ENCODE data around the gene CADPS. TPM values are rescaled to one million over a fixed set of nuclear protein-coding genes. Genes with fewer than 3 reads are reported as not detected.

The CADPS gene
- polyA plus RNA-seq, 2 of the 4 experiments (the other 2 are of a cell fraction) = not detected

GRCh38 chr3:62378921-62379320 lies 496.3 kb downstream of the CADPS start (continued):
- TF ChIP-seq MAZ (IDR thresholded peaks at IDR 0.05; ENCODE audit: borderline replicate concordance, low read depth, low read length) (no peak), EP300 (IDR thresholded peaks at IDR 0.05) (no peak), MAFK (IDR thresholded peaks at IDR 0.05; ENCODE audit: partially characterized antibody) (no peak), CTCF (IDR thresholded peaks at IDR 0.05) (no peak)

GRCh38 chr3:62378311-62378789 lies 496.9 kb downstream of the CADPS start:
- DNase-seq (ENCODE audit: low read depth in 1 of 2, low spot score in 1 of 2) = no peak
- H3K27ac ChIP-seq = no peak overlapping the region
- ATAC-seq = no peak
- H3K4me2 ChIP-seq = no peak overlapping the region
- no peaks in the 10 kb centered on the region for H3K4me1 ChIP-seq
- H3K9me3 ChIP-seq = no peaks in the 10 kb centered on the region
- CTCF ChIA-PET = no interaction called here
- TF ChIP-seq HMGXB4 (CRISPR knock-in tag; IDR thresholded peaks at IDR 0.05; ENCODE audit: borderline replicate concordance) (no peak), NFE2L2 (conservative IDR thresholded peaks at IDR 0.05; ENCODE audit: low read length) (no peak), RAD21 (conservative IDR thresholded peaks at IDR 0.05 in 1 of 2, IDR thresholded peaks at IDR 0.05 in 1 of 2) (no peak), TFCP2L1 (CRISPR knock-in tag; IDR thresholded peaks at IDR 0.05) (no peak), RCOR1 (IDR thresholded peaks at IDR 0.05; ENCODE audit: low read depth, low read length) (no peak), CBX2 (IDR thresholded peaks at IDR 0.05; ENCODE audit: borderline replicate concordance, low read depth) (no peak), HOXA7 (CRISPR knock-in tag; IDR thresholded peaks at IDR 0.05) (no peak), RARB (CRISPR knock-in tag; IDR thresholded peaks at IDR 0.05) (no peak), ZFP36 (IDR thresholded peaks at IDR 0.05; ENCODE audit: borderline replicate concordance, partially characterized antibody) (no peak), MYC (IDR thresholded peaks at IDR 0.05; ENCODE audit: borderline replicate concordance, low read length) (no peak), MAZ (IDR thresholded peaks at IDR 0.05; ENCODE audit: borderline replicate concordance, low read depth, low read length) (no peak), USF2 (IDR thresholded peaks at IDR 0.05) (no peak), POLR2AphosphoS2 (conservative IDR thresholded peaks at IDR 0.05; ENCODE audit: low read length) (no peak)
- no peak overlapping the region for H3K4me3 ChIP-seq
- POLR2A ChIA-PET = no interaction called here
- FAIRE-seq = no peak
- whole genome bisulfite sequencing (ENCODE audit: missing lambda C conversion rate) = 57% methylated on average over 12 of the region's 29 CpGs

- DNase-seq (ENCODE audit: low read depth in 1 of 2, low spot score in 1 of 2) = no peak
- no peaks in the 10 kb centered on the region for H3K9me3 ChIP-seq
- FAIRE-seq = no peak
- no peak overlapping the region for H3K4me2 ChIP-seq
- ChIA-PET CTCF (no interaction called here), POLR2A (no interaction called here)
- H3K4me3 ChIP-seq = no peak overlapping the region
- no peak for TF ChIP-seq RFX5 (IDR thresholded peaks at IDR 0.05)
- TF ChIP-seq FOSB (CRISPR knock-in tag; IDR thresholded peaks at IDR 0.05) = no peak
- TF ChIP-seq RNF2 (IDR thresholded peaks at IDR 0.05; ENCODE audit: borderline replicate concordance, low read depth) = no peak
- TF ChIP-seq NFE2L2 (conservative IDR thresholded peaks at IDR 0.05; ENCODE audit: low read length) = no peak
- no peak for TF ChIP-seq HOXB5 (CRISPR knock-in tag; IDR thresholded peaks at IDR 0.05)
- no peak overlapping the region for H3K27ac ChIP-seq
- WGBS (ENCODE audit: missing lambda C conversion rate) = 81% methylated on average over 38 of the region's 65 CpGs
- H3K4me1 ChIP-seq = no peaks in the 10 kb centered on the region
- no peak for ATAC-seq
Observed at GRCh38 chr3:62376906-62377877, 498.0 kb downstream of the CADPS start.

All from A549 (cell line).